GM18499 (cell line): ENCODE results near the gene AUTS2.

Source experiments
- ATAC-seq: cut with Tn5 transposase; IDR thresholded peaks from one replicate; pipeline ENCODE4 v1.9.1; 2021; ENCODE audit warnings: moderate number of reproducible peaks; ENCODE audit not compliant: insufficient read depth, unreplicated experiment

Gene AUTS2

DNA sequence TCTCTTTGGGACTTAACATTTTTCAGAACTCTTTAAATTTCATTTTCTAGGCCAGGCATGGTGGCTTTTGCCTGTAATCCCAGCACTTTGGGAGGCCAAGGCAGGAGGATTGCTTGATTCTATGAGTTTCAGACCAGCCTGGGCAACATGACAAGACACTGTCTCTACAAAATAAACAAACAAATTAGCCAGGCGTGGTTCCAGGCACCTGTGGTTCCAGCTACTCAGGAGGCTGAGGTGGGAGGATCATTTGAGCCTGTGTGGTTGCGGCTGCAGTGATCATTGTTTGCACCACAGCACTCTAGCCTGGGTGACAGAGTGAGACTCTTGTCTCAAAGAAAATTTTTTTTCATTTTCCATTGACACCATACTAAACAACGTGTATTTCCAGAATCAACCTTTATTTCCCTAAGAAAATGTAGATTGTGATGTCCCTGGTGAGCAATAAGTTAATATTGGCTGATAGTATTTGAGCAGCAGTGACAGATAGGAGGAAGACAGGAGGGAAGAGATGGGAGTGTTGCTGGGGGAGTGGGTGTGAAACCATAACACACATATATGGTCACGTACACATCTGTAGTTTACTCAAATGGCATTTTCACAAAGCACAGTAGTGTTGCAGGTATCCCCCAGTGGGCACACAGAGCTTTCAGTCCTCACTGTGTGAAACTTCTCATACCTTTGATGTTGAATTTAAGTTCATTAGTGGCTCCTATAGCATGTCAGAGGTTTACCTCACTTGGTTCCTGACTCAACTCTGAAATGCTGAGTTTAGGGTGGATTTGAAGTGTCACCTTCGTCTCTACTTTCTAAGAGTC is 205.6 kb downstream of the AUTS2 start:
- ATAC-seq: peak; percentile 84

DNA sequence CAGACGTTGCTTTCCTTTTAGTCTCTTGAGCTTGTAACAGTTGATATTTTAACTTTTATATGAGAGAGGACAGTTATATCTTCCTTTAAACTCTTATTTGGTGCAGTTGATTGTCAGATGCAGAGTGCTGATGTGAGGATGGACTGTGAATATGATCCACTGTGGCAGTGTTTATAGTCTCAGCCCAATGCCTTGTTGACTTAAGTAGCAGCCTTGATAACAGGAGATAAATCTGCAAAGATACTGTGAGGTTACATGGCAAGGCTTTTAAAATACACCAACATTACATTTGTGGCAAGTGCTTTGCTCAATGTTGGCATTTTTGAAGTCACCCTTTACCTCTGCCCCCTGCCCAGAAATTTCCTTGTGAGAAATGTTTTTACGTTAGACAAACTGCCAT is 206.7 kb downstream of the AUTS2 start:
- ATAC-seq: no peak

DNA sequence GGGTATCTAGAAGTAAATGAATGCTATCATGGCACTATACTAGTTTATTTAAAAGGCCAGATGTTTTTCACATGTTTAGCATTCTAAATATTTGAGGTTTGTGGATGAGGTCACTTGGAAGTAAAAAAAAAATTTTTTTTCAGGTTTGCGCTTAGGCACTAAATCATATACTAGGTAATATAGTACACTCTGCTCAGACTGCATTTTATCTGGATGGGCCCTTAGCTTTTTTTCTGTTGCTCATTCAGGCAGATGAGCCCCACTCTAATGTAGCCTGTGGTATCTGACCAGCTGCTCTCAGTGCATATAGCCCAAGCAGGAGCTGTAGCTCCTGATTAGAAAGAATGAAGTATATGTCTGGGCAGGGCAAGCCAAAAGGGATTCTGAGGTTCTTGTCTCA is 210.1 kb downstream of the AUTS2 start:
- ATAC-seq: no peak

DNA sequence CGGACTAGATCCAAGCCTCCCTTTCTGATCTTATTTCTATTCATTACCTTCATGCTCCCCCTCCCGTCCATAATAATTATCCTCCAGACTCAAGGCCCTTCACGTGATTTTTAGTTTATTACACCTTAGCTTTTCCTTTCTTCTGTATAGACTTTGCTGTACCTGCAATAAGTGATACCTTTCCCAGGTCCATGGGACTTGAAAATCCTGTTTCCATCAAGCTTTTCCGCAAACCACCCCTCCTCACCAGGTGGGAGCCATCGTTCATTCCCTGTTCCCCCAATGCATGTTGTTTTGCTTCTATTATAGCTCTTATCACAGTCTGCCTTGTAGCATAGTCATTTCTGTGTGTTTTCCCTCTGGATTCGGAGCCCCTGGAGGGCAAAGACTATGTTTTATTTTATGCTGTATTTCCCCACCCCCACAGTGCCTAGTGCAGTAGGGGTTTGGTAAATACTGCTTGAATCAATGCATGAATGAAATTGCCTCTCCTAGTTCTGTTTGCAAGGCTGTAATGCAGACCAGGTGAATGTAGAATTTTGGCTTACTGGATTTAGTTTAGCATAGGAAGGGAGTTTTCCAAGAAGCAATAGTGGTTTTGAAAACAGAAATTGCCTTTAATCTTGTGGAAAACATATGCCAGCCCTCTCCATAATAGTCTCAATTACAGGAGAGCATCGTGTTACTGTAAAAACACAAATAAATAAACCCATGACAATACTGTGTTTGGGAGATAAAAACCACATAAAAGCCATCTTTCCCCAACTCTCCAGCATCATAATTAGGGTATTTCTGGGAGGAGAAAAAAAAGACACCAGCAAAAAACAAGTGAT is 213.4 kb downstream of the AUTS2 start:
- ATAC-seq: no peak

DNA sequence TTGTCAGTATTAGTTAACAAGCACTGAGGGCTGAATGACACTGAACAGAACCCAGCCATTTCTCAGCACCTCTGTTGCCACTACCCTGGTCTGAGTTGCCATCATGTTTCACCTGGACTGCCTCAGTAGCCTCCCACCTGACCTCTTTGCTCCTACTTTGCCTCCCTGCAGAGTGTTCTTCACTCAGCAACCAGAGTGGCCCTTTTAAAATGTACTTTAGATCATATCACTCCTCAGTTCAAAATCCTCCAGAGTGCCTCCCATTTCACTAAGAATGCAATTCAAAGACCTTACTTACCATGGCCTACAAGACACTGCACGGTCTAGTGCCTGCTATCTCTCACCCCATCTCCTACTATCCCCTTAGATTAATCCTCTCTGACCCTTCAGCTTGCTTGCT is 214.5 kb downstream of the AUTS2 start:
- ATAC-seq: no peak

DNA sequence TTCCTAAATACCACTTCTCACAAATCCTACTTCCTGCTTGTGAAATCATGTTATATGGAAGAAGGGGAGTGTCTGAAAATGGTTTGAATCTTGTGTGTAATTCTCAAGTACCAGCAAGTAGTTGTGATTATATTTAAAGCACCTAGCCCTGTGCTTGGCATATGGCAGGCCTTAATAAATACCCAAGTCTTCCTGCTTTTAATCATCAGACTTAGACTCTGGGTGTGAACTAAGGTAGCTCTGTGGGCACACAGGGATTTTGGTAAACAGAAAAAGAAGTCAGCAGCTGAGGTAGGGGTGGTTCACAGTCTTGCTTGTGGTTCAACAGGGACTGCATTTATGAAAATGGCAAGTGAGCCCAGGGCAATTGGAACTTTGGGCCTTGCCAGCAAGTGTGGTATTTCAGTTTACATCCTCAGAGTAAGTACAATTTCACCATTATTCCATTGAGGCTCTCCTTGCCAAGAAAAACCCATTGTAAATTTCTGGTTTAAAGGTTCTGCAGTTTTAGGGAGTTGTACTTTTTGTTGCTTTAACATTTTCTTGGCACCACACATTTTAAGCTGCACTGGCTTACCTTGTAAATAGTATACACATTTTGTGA is 215.5 kb downstream of the AUTS2 start:
- no peak for ATAC-seq

DNA sequence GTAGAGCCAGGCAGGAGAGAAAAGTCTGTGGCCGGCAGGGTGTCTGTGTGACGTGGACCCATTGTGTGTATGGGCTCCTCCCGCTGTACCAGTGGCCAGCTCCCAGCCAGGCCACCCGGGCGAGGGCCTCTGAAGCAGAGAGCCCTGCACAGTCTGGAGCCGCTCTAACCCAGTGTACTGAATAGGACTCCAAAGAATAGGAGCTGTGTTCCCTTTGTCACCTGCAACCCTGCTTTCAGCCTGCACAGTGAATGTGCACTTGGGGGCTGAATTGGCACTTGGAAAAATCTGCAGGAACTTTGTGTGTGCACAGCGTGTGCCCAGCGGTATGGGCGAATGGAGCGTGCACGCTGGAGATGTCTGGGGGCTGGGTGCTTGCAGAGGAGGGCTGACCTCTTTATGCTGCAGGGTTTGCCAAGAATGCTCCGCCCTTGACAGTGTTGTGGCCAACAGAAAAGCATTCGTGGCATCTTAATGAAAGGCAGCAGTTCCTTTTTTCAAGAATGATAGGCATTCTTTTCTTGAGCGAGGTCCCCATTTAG is 216.2 kb downstream of the AUTS2 start:
- no peak for ATAC-seq

DNA sequence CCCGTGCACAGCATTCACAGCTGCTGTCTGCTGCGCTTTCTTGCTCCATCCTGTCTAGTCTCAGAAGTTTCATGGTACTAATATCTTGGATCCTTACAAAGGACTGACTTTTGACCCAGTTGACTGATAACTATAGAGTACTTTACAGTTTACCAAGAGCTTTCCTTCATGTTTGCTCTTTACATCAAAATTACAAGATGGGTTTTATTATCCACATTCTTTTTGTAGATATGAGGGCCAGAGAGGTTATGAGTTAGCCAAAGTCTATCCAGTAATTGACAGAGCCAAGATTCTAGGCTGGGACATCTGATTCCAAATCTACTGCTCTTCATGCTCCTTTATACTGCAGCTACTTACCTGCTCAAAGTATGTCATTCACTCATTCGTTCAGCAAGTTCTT is 218.2 kb downstream of the AUTS2 start:
- ATAC-seq: no peak

DNA sequence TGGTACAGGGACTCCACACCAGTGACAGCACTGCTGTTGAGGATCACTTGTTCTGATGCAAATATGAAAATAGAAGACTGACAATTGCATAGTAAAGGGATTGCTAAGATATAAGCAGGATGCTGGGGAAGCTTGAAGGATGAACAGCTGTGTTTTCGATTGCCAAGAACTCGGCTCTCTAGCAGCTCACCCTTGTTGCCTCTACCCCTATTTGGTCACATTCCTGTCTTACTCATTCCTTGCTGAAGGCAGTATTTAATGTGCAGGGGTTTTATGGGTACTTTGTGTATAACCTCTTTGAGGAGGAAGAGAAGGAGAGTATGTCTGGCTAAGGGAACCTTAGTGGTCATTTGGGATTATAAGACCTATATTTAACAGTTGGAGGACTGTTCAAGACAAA is 218.8 kb downstream of the AUTS2 start:
- ATAC-seq: no peak

DNA sequence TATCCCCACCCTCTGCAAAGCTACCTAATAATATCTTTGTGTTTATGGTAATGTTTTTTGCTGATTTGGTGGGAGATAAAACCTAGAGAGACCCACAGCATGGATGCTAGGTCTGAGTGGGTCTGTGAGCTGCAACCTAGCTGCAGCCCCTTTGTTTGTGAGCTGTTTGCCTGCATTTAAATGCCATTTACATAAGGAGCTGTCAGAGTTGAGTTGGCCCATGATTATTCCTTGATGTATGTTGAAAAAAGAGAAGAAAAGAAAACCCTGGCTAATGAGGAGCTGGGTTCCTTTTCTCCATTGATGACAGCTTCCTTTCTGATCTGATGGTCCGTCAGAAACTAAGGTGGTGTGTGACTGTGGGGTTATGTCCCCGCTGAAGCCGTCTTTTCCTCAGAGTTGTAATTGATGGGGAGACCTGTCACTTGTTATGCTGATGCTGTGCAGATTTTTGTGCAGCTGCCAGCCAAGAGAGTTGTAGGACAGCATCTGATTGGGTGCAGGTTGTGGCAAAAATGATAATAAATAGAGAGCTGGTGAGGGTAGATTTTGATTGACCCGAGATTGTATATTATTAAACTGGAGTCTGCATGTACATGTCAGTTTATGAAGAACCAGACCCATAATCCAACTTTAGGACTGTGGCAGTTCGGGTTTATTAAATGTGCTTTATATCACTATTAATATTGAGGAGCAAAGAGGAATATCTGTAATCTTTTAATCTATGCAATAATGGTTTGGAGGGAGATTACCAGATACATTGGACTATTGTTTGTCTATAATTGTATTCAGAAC is 219.8 kb downstream of the AUTS2 start:
- ATAC-seq: no peak

DNA sequence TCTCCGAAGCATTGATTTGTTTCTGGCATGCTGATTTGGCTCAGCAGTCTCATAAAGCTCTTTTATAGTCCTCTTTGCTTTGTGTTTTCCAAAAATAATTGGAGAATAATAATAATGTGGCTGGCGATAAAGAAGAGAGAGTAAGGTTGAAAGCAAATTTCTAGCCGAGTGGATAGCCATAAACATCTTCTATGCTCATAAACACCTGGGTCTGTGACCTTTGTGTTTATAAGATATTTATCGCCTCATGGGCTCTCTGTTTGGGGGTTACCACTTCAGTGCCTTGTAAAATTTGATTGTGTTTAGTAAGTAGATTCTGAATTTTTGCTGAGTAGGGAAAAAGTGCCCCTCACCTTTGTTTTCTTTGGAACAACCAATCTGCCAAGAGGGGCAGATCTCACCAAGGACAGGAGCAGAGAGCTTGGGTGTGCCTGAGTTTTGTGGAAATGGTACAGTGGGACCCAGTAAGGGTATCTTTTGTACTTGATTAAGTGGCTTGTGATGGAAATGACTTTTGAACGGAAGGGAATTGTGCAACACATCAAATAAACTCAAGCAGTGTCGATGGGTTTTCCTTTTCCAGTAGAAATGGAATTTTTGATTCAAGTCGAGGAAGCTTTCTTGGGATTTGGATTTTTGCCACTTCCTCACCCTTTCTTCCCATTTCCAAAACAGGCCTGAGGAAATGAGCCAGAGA is 220.5 kb downstream of the AUTS2 start:
- ATAC-seq: no peak

DNA sequence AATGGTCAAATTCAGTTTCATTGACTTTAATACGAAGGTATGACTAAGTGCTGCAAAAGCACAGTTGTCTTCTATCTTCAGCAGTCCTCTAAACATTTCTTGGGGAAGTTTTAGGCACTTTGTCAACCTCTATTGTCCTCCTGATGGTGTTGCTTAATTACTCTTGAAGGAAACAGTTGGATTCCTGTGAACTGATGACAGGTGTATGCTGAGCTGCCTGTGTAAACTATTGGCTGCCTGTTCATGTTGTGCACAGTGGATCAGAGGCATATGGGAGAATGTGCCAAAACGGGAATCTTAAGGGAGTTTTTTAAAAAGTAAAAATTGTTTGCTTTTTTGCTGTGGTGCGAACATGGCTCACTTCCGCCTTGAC is 221.0 kb downstream of the AUTS2 start:
- no peak for ATAC-seq

DNA sequence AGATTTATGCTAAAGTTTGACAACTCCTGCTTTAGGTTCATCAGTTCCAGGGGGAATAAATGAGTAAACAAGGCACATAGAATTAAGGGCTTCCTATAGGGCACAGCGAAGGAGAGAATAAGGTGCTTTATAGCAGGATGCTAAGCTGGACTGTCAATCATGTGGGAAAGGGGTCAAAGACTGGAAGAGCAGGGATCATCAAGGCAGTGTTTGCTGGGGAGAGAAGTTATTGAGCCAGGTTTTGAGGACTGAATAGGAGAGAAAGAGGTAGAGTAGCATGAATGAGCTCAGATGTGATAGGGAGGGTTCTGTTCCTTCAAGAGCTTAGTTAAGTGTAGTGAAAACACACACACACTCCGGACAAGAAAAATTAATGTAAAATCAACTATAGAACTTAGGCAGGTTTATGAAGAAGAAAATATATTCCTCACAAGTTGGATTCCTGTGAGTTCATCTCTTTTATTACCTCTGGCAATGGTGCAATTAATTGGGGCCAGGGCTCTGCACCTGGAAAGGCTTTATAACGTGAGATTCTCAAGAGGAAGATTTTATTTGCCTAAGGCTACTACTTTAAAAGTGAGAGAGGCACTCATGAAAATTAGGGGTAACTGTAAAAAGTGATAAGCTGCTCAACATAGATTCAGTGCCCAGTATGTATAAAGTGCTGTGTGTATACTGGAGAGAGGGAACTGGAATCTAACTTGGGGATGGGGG is 222.4 kb downstream of the AUTS2 start:
- no peak for ATAC-seq

DNA sequence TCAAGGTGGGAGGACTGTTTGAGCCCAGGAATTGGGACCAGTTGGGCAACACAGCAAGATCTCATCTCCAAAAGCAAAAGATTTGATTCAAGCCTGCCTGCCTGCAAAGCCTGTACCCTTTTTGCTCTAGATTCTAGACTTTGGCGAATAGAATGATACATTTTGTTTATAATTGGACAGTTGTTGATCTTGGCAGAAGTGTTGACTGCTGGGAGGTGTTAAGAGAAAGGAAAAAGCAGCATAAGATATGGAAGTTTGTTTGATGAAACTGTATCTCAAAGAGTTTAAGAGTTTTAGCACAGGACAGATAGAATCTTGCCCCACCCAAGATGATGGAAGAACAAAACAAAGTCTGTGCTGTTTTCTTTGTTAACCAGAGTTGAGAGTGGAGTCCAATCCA is 224.1 kb downstream of the AUTS2 start:
- no peak for ATAC-seq

DNA sequence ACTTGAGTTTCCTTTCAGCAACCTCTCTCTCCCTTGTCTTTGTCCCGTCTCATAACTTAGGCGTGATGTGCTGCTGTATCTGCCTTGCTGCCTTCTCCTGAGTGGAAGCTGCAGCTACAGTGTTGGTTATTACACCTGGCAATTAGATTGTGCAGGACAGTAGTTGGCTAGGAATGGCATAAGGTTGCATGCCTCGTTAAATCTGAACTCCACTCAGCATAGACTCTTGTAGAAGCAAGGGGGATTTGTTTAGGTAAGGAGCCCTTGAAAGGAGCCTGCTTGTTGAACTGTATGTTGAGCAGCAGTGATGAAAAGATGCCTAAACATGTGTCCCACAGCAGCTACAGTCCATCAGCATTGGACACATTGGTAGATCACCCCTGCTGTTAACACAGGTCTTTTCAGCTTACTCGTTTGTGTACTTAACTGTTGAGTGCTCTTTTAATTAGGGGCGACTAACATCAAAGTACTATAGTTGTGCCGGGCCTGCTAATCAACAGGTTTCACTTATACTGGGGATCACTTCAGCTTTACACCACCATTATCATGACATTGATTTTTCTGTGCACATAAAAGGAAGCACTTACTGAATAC is 225.0 kb downstream of the AUTS2 start:
- ATAC-seq: no peak

DNA sequence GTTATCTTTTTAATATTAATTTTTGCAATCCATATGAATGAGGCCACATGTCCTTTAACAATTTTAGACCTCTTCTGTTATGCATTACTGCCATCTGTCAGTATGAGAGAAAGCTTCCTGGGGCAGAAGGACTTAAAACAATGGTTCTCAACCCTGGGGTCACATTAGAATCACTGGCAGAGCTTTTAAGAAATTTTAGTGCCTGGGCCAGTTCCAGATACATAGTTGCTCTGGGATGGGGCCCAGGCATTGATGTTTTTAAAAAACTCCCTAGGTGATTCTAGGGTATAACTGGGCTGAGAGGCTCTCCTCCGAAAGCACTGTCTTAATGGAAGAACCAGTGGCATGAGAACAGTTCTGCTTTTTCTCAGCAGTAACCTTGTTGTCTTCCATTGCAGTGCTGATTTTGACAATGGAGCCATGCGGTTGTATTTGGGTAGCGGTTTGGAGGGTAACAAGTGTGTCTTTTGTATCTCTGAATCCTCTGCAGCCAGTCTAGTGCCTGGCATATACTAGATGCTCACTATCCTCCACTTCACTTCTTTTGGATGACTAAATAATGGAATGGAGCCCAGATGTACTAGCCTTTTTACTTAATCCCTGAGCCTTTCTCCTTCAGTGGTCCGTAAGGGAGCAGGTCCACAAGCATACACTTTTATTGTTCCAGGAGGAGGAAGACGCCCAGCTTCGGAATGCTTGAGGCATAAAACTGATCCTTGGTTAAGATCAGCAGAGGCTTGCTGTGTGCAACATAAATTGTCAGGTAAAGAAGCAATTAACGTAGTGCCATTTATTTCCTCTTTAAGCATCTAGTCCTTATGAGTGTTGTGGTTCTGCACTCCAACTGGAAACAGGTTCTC is 227.1 kb downstream of the AUTS2 start:
- ATAC-seq: no peak

DNA sequence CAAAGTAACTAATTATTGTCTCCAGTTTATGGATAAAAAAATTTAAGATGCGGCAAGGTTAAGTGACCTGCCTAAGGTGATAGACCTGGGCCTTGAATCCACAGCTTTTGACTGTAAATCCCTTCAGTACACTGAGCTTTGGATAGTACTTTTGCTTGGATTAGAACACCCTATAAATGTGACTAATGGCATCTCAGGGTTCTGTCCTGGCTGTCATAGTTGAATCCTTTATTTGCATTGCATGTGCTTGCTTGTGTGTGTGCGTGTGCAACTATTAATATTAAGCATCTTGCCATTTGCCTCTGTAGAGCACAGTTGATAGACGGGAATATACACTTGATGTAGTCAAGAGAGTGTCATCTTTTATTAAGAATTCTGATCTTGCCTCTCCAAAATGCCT is 228.0 kb downstream of the AUTS2 start:
- ATAC-seq: no peak

DNA sequence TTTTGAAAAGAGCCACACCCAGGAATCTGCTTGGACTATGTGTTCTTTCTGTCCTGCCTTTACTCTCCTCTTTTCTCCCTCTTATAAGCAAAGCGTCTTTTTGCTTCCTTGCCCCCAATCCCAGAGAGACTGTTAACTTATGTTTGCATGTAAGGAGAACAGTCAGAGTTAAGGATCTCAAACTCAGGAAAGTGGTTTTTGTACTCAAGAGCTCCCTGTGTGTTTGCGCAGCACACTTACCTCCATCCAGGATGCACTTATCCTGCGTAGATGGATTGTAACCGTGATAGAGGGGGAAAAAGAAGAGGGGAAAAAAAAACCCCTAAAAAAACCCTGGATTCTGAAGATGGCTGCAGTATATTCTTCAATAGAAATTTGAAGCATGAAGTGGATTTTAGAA is 228.9 kb downstream of the AUTS2 start:
- ATAC-seq: no peak
